NCI-H345 (cell line): ENCODE results near the gene GBE1.
"Not testable (repeated sequence)": the region's sequence is repeated elsewhere in the genome, so short reads cannot be mapped to it uniquely, and the experiment has no call there.

Experiments
- DNase-seq: peaks from one replicate; lab custom pipeline; 2025; lab: John Stamatoyannopoulos, UW

GBE1 gene

GRCh38 chr3:81753416-81754027, 7.9 kb downstream of the GBE1 start:
- no peak for DNase-seq

- DNase-seq: no peak
Observed at GRCh38 chr3:81752604-81753003, 8.8 kb downstream of the GBE1 start.

- DNase-seq: no peak
Observed at GRCh38 chr3:81749265-81749664, 12.2 kb downstream of the GBE1 start.

- DNase-seq: not testable (repeated sequence)
Observed at GRCh38 chr3:81747280-81747679, 14.2 kb downstream of the GBE1 start.

GRCh38 chr3:81744366-81744765, 17.1 kb downstream of the GBE1 start:
- no peak for DNase-seq

GRCh38 chr3:81743096-81744025, 18.1 kb downstream of the GBE1 start:
- no peak for DNase-seq

- no peak for DNase-seq
Observed at GRCh38 chr3:81742581-81742980, 18.9 kb downstream of the GBE1 start.

GRCh38 chr3:81741216-81741615, 20.2 kb downstream of the GBE1 start:
- DNase-seq: no peak

- DNase-seq: no peak
Observed at GRCh38 chr3:81740731-81741130, 20.7 kb downstream of the GBE1 start.

GRCh38 chr3:81735334-81735733, 26.1 kb downstream of the GBE1 start:
- no peak for DNase-seq

GRCh38 chr3:81734742-81735141, 26.7 kb downstream of the GBE1 start:
- DNase-seq: no peak

GRCh38 chr3:81732642-81733041, 28.8 kb downstream of the GBE1 start:
- DNase-seq: no peak

GRCh38 chr3:81728766-81729544, 32.5 kb downstream of the GBE1 start:
- no peak for DNase-seq

- DNase-seq: no peak
Observed at GRCh38 chr3:81726735-81727134, 34.7 kb downstream of the GBE1 start.

GRCh38 chr3:81726132-81726531, 35.3 kb downstream of the GBE1 start:
- DNase-seq: peak; percentile 26

- DNase-seq: peak; percentile 1
Observed at GRCh38 chr3:81723732-81724313, 37.6 kb downstream of the GBE1 start.

GRCh38 chr3:81718311-81718710, 43.1 kb downstream of the GBE1 start:
- no peak for DNase-seq

GRCh38 chr3:81716870-81717509, 44.5 kb downstream of the GBE1 start:
- peak; percentile 19 for DNase-seq

- no peak for DNase-seq
Observed at GRCh38 chr3:81713031-81713430, 48.4 kb downstream of the GBE1 start.

- no peak for DNase-seq
Observed at GRCh38 chr3:81709606-81710005, 51.8 kb downstream of the GBE1 start.

- no peak for DNase-seq
Observed at GRCh38 chr3:81707996-81708395, 53.4 kb downstream of the GBE1 start.

- no peak for DNase-seq
Observed at GRCh38 chr3:81702126-81702525, 59.3 kb downstream of the GBE1 start.
